GM19025 (cell line): Measurements from ENCODE around the gene JPH3.

Experiments used
- ATAC-seq: cut with Tn5 transposase; IDR thresholded peaks from one replicate; pipeline ENCODE4 v1.9.1; 2021; ENCODE audit warnings: mild to moderate bottlenecking, low read depth, moderate library complexity; ENCODE audit not compliant: unreplicated experiment

Gene JPH3

DNA sequence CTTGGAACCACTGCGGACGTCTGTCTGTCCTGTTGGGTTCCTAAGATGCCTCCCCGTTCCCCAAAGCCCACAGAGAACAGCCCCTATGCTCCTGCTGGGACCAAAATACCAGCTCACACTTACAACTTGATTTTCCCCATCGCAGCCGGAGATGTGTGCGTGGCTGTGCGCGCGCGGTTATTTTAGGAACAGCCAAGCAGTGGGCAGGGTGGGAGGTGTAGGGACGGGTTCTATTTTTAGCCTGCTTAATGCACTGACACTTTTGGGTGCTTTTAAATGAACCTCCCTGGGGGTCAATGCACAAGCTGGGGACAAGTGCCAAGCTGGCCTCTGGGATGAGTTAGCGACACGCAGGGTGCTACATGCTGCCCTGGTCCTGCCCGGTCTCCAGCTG lies 89.4 kb downstream of the JPH3 start:
- no peak for ATAC-seq

GRCh38 chr16:87692176-87692575 lies 89.9 kb downstream of the JPH3 start:
- ATAC-seq = no peak

GRCh38 chr16:87692756-87693155 lies 90.4 kb downstream of the JPH3 start:
- ATAC-seq = no peak

DNA sequence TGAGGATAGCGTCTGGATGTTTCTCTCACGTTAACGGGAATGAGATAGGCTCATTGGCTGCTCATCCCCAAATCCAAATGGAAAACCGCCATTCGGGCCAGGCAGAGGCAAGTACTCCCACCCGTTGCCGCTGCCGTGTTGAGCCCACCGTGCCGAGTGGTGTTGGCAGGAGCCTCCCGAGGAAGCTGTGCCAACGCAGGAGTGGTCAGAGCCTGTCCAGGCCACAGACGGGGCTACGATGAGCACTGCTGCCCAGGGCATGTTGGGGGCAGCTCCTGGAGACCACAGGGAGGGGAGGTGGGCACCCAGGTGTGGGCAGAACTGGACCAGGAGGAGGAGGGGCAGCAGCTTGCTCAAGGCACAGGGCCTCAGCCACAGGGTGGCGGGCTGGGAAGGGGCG lies 91.5 kb downstream of the JPH3 start:
- ATAC-seq = no peak

DNA sequence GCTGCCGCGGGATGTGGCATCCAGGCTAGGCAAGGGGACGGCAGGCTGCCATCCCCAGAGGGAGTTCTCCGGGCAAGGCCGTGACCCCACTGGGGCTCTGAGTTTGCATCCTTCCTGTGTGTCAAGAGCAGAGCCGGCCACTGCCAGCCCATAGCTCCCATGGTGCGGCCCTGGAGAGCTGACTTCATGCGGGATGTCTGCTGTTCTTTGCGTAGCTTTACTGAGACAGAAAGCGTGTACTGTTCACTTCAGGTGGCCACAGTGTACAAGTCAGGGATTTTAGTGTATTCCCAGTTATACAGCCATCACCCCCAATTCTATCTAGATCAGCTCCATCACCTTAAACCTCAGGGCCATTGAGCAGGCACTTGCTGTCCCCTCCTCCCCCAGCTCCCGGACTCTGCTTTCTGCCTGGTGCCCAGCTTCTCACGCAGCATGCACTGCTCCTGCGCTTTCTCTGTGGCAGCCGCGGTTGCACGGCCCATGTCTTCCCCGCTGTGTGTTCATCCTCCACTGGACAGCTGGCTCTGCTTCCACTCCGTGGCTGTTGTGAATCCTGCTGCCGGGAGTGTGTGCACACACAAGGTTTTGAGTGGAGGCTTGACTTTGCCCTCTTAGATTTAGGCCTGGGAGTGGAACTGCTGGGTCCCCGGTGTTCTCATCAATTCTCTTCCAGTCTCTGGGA lies 92.3 kb downstream of the JPH3 start:
- no peak for ATAC-seq

DNA sequence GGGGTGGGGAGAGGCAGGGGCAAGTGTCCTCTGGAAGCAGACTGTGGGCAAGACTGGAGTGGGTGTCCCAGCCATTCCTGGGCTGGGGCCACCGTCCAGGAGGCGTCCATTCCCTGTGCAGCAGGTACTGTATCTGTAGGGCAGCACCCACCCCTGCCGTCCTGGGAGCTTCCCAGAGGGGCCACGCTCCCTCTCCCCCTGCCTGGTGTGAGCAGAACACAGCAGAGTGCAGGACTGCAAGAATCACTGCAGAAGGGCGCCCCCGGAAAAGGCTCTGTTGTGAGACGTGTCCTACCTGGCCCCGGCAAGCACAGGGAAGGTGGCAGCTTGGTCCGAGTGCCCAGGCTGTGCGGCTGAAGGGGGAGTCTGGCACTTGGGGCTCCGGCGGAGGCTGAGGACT lies 93.2 kb downstream of the JPH3 start:
- ATAC-seq = no peak

DNA sequence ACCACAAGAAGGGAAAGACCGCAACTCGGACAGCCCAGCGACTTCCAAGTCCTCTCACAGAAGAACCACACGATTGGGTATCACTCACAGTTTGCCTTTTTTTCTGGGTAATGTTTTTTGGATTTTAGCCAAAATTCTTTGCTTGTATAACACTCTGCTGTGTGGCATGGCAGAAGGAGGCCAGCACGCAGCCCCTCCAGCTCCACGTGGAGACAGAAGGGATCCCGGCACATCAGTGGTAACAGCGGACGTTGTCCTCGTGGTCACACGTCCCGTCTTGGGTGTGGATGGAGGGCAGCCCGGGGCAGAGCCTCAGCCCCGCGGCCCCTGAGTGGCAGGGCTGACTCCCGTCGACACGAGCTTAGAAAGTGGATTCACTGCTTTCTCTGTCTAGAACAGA lies 94.4 kb downstream of the JPH3 start:
- ATAC-seq = no peak

GRCh38 chr16:87697256-87697655 lies 94.9 kb downstream of the JPH3 start:
- ATAC-seq = no peak

- no peak for ATAC-seq
Observed at GRCh38 chr16:87697792-87698191, 95.5 kb downstream of the JPH3 start.

- ATAC-seq = no peak
Observed at GRCh38 chr16:87698241-87698640, 95.9 kb downstream of the JPH3 start.

GRCh38 chr16:87698676-87699199 lies 96.4 kb downstream of the JPH3 start:
- no peak for ATAC-seq

GRCh38 chr16:87700406-87701077 lies 98.2 kb downstream of the JPH3 start:
- no peak for ATAC-seq

DNA sequence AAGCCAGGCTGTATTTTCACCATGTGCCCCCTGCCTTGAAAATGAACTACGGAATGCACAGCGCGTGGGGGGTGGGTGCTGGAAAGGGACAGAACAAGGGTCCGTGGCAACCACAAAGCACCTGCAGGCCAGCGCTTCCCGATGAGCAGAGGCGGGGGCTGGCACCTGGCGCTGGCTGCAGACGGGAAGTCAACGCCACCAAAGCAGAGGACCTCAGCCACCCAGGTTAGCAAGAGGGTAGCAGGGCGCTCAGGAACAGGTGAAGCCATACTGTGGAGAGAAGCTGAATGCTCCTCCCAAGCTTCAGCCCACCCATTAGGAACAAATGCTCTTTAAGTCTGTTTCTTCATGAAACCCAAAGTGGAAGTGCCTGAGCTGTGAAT lies 98.8 kb downstream of the JPH3 start:
- ATAC-seq = no peak

DNA sequence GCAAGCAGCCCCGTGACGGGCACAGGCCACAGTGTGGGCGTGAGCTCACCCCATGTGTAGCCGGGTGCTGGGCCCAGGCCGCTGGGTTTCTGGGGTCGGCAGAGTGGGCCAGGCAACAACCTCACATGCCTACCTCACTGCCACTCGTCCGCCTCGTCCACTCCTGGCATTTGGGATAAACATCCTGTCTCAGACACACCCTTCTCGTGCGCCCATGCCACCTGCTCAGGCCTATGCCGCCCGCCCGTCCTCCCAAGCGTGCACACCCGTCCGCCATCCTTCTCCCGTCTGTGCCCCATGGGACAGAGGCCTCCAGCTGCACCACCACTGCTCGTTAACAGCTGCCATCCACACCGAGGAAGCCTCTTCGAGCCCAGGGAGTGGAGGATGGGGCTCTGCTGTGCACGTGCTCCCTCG lies 99.2 kb downstream of the JPH3 start:
- no peak for ATAC-seq

DNA sequence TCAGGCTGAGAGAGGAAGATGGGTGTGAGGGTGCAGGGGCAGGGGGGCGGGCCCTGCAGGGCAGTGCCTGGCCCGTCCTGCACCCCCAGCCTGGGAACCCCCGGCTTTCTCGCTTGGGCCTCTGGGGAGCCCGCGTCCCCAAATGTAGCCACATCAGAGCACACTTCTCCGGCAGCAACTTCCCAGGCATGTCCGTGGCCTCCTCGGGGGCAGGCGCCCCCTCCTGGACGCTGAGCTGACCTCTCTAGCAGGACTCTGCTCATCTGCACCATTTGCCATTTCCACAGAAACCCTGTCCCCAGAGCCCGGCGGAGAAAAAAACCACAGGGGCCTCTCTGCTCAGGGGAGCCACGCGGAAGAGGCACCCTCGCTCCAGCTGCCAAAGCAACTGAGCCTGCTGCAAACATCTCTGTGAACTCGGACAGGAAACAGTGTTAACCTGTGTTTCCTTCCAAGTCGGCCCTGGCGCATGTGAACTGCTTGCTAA lies 100.1 kb downstream of the JPH3 start:
- ATAC-seq = peak; percentile 44

GRCh38 chr16:87703071-87703470 lies 100.8 kb downstream of the JPH3 start:
- no peak for ATAC-seq

GRCh38 chr16:87703835-87704375 lies 101.6 kb downstream of the JPH3 start:
- no peak for ATAC-seq

GRCh38 chr16:87704754-87705353 lies 102.5 kb downstream of the JPH3 start:
- no peak for ATAC-seq

DNA sequence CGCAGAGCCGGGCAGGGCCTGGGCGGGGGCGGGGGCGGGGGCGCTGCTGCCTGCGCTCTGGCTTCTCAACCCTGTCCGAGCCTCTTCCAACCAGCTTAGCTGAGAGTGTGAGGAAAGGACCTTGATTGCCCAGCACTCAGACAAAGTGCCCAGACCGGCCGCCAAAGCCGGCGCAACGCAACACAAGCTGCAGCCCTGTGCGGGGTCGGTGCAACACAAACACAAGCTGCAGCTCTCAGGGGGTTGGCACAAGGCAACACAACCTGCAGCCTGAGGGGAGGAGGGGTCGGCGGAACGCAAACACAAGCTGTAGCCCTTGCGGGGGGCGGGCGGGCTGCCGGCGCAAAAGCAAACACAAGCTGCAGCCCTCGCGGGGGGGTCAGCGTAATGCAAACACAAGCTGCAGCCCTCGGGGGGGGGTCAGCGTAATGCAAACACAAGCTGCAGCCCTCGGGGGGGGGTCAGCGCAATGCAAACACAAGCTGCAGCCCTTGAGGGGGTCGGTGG lies 103.5 kb downstream of the JPH3 start:
- no peak for ATAC-seq

- no peak for ATAC-seq
Observed at GRCh38 chr16:87706278-87707000, 104.1 kb downstream of the JPH3 start.
